ENCODE results near the gene GIGYF2.

DNA sequence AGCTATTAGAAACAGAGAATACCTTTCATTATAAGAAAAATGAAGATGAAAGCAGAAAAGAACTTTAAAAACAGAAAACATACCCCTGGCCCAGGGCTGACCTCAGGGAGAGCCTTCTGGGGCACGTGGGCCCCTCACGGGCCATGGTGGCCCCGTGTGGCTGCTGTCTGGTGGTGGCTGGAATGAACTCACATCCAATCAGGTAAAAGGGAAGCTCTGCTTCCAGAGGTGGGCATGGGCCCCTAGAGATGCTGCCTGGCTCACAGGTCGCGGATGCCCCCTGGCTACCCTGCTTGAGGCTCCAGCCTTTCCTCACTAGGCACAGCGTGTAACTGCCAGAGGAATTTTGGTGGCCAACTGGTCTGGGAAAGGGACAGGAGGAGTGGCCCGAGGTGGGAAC is 189.5 kb downstream of the GIGYF2 start:
- TF ChIP-seq, protein P1, sequence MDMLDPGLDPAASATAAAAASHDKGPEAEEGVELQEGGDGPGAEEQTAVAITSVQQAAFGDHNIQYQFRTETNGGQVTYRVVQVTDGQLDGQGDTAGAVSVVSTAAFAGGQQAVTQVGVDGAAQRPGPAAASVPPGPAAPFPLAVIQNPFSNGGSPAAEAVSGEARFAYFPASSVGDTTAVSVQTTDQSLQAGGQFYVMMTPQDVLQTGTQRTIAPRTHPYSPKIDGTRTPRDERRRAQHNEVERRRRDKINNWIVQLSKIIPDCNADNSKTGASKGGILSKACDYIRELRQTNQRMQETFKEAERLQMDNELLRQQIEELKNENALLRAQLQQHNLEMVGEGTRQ (IDR thresholded peaks at IDR 0.05; ENCODE audit: borderline replicate concordance, low read depth, low read length): no peak
- TF ChIP-seq EP300 (IDR thresholded peaks at IDR 0.05; ENCODE audit: borderline replicate concordance in 1 of 2, low read depth in 1 of 2, low read length in 1 of 2) (no peak), RAD21 (IDR thresholded peaks at IDR 0.05; ENCODE audit: low read length) (no peak), GABPA (IDR thresholded peaks at IDR 0.05; ENCODE audit: low read depth) (no peak), NFIC (IDR thresholded peaks at IDR 0.05; ENCODE audit: borderline replicate concordance) (no peak), CHD2 (IDR thresholded peaks at IDR 0.05; ENCODE audit: low read length, partially characterized antibody) (no peak), SMC3 (IDR thresholded peaks at IDR 0.05; ENCODE audit: low read depth, low read length) (no peak), POLR2AphosphoS5 (IDR thresholded peaks at IDR 0.05; ENCODE audit: low read depth, low read length) (no peak), FOXJ3 (CRISPR knock-in tag; IDR thresholded peaks at IDR 0.05) (no peak), EZH2phosphoT487 (IDR thresholded peaks at IDR 0.05; ENCODE audit: borderline replicate concordance, low read depth) (no peak)
- TF ChIP-seq, protein P2, sequence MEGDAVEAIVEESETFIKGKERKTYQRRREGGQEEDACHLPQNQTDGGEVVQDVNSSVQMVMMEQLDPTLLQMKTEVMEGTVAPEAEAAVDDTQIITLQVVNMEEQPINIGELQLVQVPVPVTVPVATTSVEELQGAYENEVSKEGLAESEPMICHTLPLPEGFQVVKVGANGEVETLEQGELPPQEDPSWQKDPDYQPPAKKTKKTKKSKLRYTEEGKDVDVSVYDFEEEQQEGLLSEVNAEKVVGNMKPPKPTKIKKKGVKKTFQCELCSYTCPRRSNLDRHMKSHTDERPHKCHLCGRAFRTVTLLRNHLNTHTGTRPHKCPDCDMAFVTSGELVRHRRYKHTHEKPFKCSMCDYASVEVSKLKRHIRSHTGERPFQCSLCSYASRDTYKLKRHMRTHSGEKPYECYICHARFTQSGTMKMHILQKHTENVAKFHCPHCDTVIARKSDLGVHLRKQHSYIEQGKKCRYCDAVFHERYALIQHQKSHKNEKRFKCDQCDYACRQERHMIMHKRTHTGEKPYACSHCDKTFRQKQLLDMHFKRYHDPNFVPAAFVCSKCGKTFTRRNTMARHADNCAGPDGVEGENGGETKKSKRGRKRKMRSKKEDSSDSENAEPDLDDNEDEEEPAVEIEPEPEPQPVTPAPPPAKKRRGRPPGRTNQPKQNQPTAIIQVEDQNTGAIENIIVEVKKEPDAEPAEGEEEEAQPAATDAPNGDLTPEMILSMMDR (IDR thresholded peaks at IDR 0.05): no peak
- TF ChIP-seq, protein P3, sequence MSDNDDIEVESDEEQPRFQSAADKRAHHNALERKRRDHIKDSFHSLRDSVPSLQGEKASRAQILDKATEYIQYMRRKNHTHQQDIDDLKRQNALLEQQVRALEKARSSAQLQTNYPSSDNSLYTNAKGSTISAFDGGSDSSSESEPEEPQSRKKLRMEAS (IDR thresholded peaks at IDR 0.05; ENCODE audit: low read depth): no peak
- TF ChIP-seq, protein P4, sequence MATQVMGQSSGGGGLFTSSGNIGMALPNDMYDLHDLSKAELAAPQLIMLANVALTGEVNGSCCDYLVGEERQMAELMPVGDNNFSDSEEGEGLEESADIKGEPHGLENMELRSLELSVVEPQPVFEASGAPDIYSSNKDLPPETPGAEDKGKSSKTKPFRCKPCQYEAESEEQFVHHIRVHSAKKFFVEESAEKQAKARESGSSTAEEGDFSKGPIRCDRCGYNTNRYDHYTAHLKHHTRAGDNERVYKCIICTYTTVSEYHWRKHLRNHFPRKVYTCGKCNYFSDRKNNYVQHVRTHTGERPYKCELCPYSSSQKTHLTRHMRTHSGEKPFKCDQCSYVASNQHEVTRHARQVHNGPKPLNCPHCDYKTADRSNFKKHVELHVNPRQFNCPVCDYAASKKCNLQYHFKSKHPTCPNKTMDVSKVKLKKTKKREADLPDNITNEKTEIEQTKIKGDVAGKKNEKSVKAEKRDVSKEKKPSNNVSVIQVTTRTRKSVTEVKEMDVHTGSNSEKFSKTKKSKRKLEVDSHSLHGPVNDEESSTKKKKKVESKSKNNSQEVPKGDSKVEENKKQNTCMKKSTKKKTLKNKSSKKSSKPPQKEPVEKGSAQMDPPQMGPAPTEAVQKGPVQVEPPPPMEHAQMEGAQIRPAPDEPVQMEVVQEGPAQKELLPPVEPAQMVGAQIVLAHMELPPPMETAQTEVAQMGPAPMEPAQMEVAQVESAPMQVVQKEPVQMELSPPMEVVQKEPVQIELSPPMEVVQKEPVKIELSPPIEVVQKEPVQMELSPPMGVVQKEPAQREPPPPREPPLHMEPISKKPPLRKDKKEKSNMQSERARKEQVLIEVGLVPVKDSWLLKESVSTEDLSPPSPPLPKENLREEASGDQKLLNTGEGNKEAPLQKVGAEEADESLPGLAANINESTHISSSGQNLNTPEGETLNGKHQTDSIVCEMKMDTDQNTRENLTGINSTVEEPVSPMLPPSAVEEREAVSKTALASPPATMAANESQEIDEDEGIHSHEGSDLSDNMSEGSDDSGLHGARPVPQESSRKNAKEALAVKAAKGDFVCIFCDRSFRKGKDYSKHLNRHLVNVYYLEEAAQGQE (IDR thresholded peaks at IDR 0.05; ENCODE audit: low read depth, low read length): no peak
